ENCODE measurements around the gene WDR72. TPM values are rescaled to one million over a fixed set of nuclear protein-coding genes. Genes with fewer than 3 reads are reported as not detected.

The WDR72 gene
- total RNA-seq, 6 donors from 2014 or later = 0.30 to 7.0 (median 2.5) TPM

- ATAC-seq (ENCODE audit: low FRiP score in 2 of 2) = no peak
- DNase-seq = no peak
- Histone ChIP-seq H3K27ac (no peak overlapping the region), H3K27me3 (no peaks in the 10 kb centered on the region), H3K4me3 (no peak overlapping the region), H3K4me1 (no peaks in the 10 kb centered on the region), H3K36me3 (no peaks in the 10 kb centered on the region), H3K9me3 (no peaks in the 10 kb centered on the region)
- WGBS, 2 donors = 85% methylated on average over 3 of the region's 3 CpGs
- TF ChIP-seq POLR2AphosphoS5 (IDR thresholded peaks at IDR 0.05) (no peak), POLR2A (IDR thresholded peaks at IDR 0.05) (no peak), EP300 (IDR thresholded peaks at IDR 0.05) (no peak), CTCF (IDR thresholded peaks at IDR 0.05) (no peak)
These were observed 13.4 kb downstream of the WDR72 start for GRCh38 chr15:53746101-53746500.

GRCh38 chr15:53739651-53740050 is 19.8 kb downstream of the WDR72 start:
- H3K4me1 ChIP-seq = no peaks in the 10 kb centered on the region
- no peak for TF ChIP-seq POLR2A (IDR thresholded peaks at IDR 0.05)
- no peak for TF ChIP-seq POLR2AphosphoS5 (IDR thresholded peaks at IDR 0.05)
- no peak for TF ChIP-seq CTCF (IDR thresholded peaks at IDR 0.05)
- no peak for TF ChIP-seq EP300 (IDR thresholded peaks at IDR 0.05)
- H3K27ac ChIP-seq = no peak overlapping the region
- DNase-seq (no peak), ATAC-seq (ENCODE audit: low FRiP score in 2 of 2) (no peak)
- no peaks in the 10 kb centered on the region for H3K9me3 ChIP-seq
- no peaks in the 10 kb centered on the region for H3K27me3 ChIP-seq
- no peaks in the 10 kb centered on the region for H3K36me3 ChIP-seq
- no peak overlapping the region for H3K4me3 ChIP-seq
- WGBS, 2 donors = 23 to 27% methylated on average over 4 of the region's 4 CpGs

DNA sequence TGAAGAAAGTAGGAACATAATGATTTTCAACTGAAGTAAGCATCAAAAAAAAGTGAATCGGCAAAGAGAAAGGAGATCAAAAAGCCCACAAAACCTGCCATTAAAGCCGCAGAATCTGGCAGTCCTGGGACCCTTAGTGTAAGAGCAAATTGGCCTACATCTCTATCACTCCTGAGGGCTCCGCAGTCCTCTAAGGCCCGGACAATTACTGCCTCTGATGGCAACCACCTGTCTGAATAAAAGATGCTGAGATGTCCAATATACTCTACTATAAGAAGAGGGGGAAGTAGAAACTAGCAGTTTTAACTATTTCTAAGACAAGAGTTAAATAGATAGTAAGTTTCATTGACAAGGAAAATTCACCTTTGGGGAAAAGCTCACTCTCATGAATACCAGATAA is 20.3 kb downstream of the WDR72 start:
- no peaks in the 10 kb centered on the region for H3K27me3 ChIP-seq
- TF ChIP-seq POLR2A (IDR thresholded peaks at IDR 0.05) (no peak), CTCF (IDR thresholded peaks at IDR 0.05) (no peak), EP300 (IDR thresholded peaks at IDR 0.05) (no peak), POLR2AphosphoS5 (IDR thresholded peaks at IDR 0.05) (no peak)
- H3K4me1 ChIP-seq = no peaks in the 10 kb centered on the region
- no peak overlapping the region for H3K27ac ChIP-seq
- whole genome bisulfite sequencing, 2 donors = 75 to 88% methylated on average over 4 of the region's 4 CpGs
- H3K4me3 ChIP-seq = no peak overlapping the region
- H3K9me3 ChIP-seq = no peaks in the 10 kb centered on the region
- H3K36me3 ChIP-seq = no peaks in the 10 kb centered on the region
- DNase-seq (no peak), ATAC-seq (ENCODE audit: low FRiP score in 2 of 2) (no peak)

- 91 to 95% methylated on average over 3 of the region's 3 CpGs for WGBS, 2 donors
- ATAC-seq (ENCODE audit: low FRiP score in 2 of 2) = no peak
These were observed 38.0 kb downstream of the WDR72 start for GRCh38 chr15:53721334-53722087.

More at GRCh38 chr15:53721334-53722087, 38.0 kb downstream of the WDR72 start:
- Histone ChIP-seq H3K4me3 (no peak overlapping the region), H3K27me3 (no peaks in the 10 kb centered on the region), H3K9me3 (no peaks in the 10 kb centered on the region), H3K36me3 (no peaks in the 10 kb centered on the region), H3K4me1 (no peaks in the 10 kb centered on the region), H3K27ac (no peak overlapping the region)
- no peak for DNase-seq
- TF ChIP-seq CTCF (IDR thresholded peaks at IDR 0.05) = no peak
- TF ChIP-seq EP300 (IDR thresholded peaks at IDR 0.05) = no peak
- TF ChIP-seq POLR2A (IDR thresholded peaks at IDR 0.05) = no peak
- TF ChIP-seq POLR2AphosphoS5 (IDR thresholded peaks at IDR 0.05) = no peak
